ENCODE results near the gene GORAB. TPM values are rescaled to one million over a fixed set of nuclear protein-coding genes. Genes with fewer than 3 reads are reported as not detected.

The GORAB gene
- total RNA-seq, 1 donor = 25.0 TPM

GRCh38 chr1:170583186-170583585 is 51.2 kb downstream of the GORAB start:
- no peak for TF ChIP-seq CTCF (IDR thresholded peaks at IDR 0.05; ENCODE audit: insufficient read depth, low read length)
- DNase-seq (ENCODE audit: low read depth) = no peak
- no peak overlapping the region for H3K4me3 ChIP-seq (ENCODE audit: low read depth, low read length)

GRCh38 chr1:170586321-170587252 is 54.6 kb downstream of the GORAB start:
- peak; percentile 96 for DNase-seq (ENCODE audit: low read depth)
- H3K4me3 ChIP-seq (ENCODE audit: low read depth, low read length) = peak overlapping the region; percentile 44
- no peak for TF ChIP-seq CTCF (IDR thresholded peaks at IDR 0.05; ENCODE audit: insufficient read depth, low read length)

GRCh38 chr1:170587253-170587593 is 55.3 kb downstream of the GORAB start:
- peak overlapping the region; percentile 44 for H3K4me3 ChIP-seq (ENCODE audit: low read depth, low read length)
- no peak for DNase-seq (ENCODE audit: low read depth)
- TF ChIP-seq CTCF (IDR thresholded peaks at IDR 0.05; ENCODE audit: insufficient read depth, low read length) = no peak

GRCh38 chr1:170590921-170591705 is 59.1 kb downstream of the GORAB start:
- no peak for TF ChIP-seq CTCF (IDR thresholded peaks at IDR 0.05; ENCODE audit: insufficient read depth, low read length)
- H3K4me3 ChIP-seq (ENCODE audit: low read depth, low read length) = no peak overlapping the region
- no peak for DNase-seq (ENCODE audit: low read depth)

GRCh38 chr1:170592591-170593111 is 60.7 kb downstream of the GORAB start:
- no peak for TF ChIP-seq CTCF (IDR thresholded peaks at IDR 0.05; ENCODE audit: insufficient read depth, low read length)
- peak; percentile 45 for DNase-seq (ENCODE audit: low read depth)
- no peak overlapping the region for H3K4me3 ChIP-seq (ENCODE audit: low read depth, low read length)

GRCh38 chr1:170593173-170594011 is 61.4 kb downstream of the GORAB start:
- H3K4me3 ChIP-seq (ENCODE audit: low read depth, low read length) = peak overlapping the region; percentile 38
- DNase-seq (ENCODE audit: low read depth) = peak; percentile 26
- no peak for TF ChIP-seq CTCF (IDR thresholded peaks at IDR 0.05; ENCODE audit: insufficient read depth, low read length)
